Measurements from ENCODE around the gene UBR4. TPM values are rescaled to one million over a fixed set of nuclear protein-coding genes. Genes with fewer than 3 reads are reported as not detected.

UBR4 gene
- total RNA-seq, 1 experiment from 2014 or later = 131 TPM

DNA sequence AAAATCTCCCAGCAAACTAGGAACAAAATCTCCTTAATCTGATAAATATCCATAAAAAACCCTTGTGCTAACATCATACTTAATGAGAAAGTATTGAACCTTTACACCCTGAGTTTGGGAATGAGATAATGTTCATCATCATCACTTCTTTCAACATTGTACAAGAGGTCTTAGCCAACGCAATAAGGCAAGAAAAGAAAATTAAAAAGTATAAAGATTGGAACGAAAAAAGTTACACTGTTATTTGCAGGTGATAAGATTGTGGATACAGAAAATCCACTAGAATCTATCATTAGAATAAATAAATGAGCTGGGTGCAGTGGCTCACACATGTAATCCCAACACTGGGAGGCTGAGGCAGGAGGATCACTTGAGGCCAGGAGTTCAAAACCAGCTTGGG lies 76.7 kb downstream of the UBR4 start:
- TF ChIP-seq, protein P1, sequence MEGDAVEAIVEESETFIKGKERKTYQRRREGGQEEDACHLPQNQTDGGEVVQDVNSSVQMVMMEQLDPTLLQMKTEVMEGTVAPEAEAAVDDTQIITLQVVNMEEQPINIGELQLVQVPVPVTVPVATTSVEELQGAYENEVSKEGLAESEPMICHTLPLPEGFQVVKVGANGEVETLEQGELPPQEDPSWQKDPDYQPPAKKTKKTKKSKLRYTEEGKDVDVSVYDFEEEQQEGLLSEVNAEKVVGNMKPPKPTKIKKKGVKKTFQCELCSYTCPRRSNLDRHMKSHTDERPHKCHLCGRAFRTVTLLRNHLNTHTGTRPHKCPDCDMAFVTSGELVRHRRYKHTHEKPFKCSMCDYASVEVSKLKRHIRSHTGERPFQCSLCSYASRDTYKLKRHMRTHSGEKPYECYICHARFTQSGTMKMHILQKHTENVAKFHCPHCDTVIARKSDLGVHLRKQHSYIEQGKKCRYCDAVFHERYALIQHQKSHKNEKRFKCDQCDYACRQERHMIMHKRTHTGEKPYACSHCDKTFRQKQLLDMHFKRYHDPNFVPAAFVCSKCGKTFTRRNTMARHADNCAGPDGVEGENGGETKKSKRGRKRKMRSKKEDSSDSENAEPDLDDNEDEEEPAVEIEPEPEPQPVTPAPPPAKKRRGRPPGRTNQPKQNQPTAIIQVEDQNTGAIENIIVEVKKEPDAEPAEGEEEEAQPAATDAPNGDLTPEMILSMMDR (conservative IDR thresholded peaks at IDR 0.05) = no peak
- H3K9me3 ChIP-seq (ENCODE audit: control insufficient read depth, low read depth, low read length) = no peaks in the 10 kb centered on the region
- H2BK20ac ChIP-seq (ENCODE audit: low read depth, low read length, poor library complexity, severe bottlenecking) = no peak overlapping the region
- no peaks in the 10 kb centered on the region; the same call in 1 of the 2 replicates for H3K79me2 ChIP-seq (ENCODE audit: insufficient read depth, low read length)
- no peak overlapping the region for H4K5ac ChIP-seq (ENCODE audit: insufficient read length, low read depth, low read length)
- no peak overlapping the region for H3K27ac ChIP-seq (ENCODE audit: insufficient read length, low read depth, low read length)
- no peak overlapping the region for H3K9ac ChIP-seq (ENCODE audit: extremely low read depth, insufficient read length, low read length)
- no peaks in the 10 kb centered on the region for H3K4me1 Mint-ChIP-seq
- H3K23ac ChIP-seq (ENCODE audit: insufficient read length, low read depth, low read length) = no peak overlapping the region
- no peak overlapping the region for H3K14ac ChIP-seq (ENCODE audit: insufficient read depth, low read length)
- no peak overlapping the region for H2BK120ac ChIP-seq (ENCODE audit: low read depth, low read length, poor library complexity, severe bottlenecking)
- no peak overlapping the region for H3K56ac ChIP-seq (ENCODE audit: insufficient read length, low read depth, low read length)
- no peak overlapping the region for H2AK5ac ChIP-seq (ENCODE audit: insufficient read length, low read length)
- H3K4me3 Mint-ChIP-seq = no peak overlapping the region
- no peaks in the 10 kb centered on the region for H3K27me3 Mint-ChIP-seq (ENCODE audit: low read depth)
- no peak overlapping the region for H2BK12ac ChIP-seq (ENCODE audit: insufficient read length, low read depth, low read length)
- no peak overlapping the region for H4K8ac ChIP-seq (replicated peaks; ENCODE audit: insufficient read length, low read depth, low read length)
- no peak overlapping the region for H2AFZ ChIP-seq (ENCODE audit: low read length)
- no peak for DNase-seq
- H3T11ph ChIP-seq (ENCODE audit: low read length) = no peak overlapping the region
- H3K4ac ChIP-seq (ENCODE audit: low read depth, low read length) = no peak overlapping the region
- H4K20me1 ChIP-seq (ENCODE audit: control insufficient read depth, insufficient read depth, insufficient read length) = no peaks in the 10 kb centered on the region
- WGBS (ENCODE audit: extremely low coverage, insufficient read length, low lambda C conversion rate) = no CpG with 5 or more reads among the region's 2 CpGs
- H3K9me3 Mint-ChIP-seq = peaks cover 17% of the 10 kb centered on the region in 2 experiments
- H4K91ac ChIP-seq (ENCODE audit: insufficient read length, low read depth, low read length) = no peak overlapping the region
- H3K4me2 ChIP-seq (ENCODE audit: insufficient read depth, insufficient read length, low read length) = no peak overlapping the region
- H3K36me3 Mint-ChIP-seq (ENCODE audit: insufficient read depth in 1 of 3, low read depth in 3 of 3) = peaks cover 69 to 96% (median 90%) of the 10 kb centered on the region in 3 experiments
- H2BK5ac ChIP-seq (ENCODE audit: insufficient read length, low read length) = no peak overlapping the region
- no peaks in the 10 kb centered on the region for H3K23me2 ChIP-seq (ENCODE audit: insufficient read length, low read depth, low read length, poor library complexity, severe bottlenecking)
- H3K27ac Mint-ChIP-seq = no peak overlapping the region
- H3K18ac ChIP-seq (ENCODE audit: insufficient read length, low read depth, low read length) = no peak overlapping the region
- H3K79me1 ChIP-seq (ENCODE audit: insufficient read depth, low read depth, low read length, poor library complexity, severe bottlenecking) = no peaks in the 10 kb centered on the region
- no peaks in the 10 kb centered on the region for H3K4me1 ChIP-seq (ENCODE audit: insufficient read depth, low read length)
- H2BK15ac ChIP-seq (ENCODE audit: low read depth, low read length) = no peak overlapping the region
- H3K27me3 ChIP-seq (ENCODE audit: insufficient read depth, low read length) = no peaks in the 10 kb centered on the region
